ENCODE results near the gene ZSCAN16. TPM values are rescaled to one million over a fixed set of nuclear protein-coding genes. Genes with fewer than 3 reads are reported as not detected.

The ZSCAN16 gene
- total RNA-seq, 2 donors from 2014 or later = 1.3 to 5.9 TPM

DNA sequence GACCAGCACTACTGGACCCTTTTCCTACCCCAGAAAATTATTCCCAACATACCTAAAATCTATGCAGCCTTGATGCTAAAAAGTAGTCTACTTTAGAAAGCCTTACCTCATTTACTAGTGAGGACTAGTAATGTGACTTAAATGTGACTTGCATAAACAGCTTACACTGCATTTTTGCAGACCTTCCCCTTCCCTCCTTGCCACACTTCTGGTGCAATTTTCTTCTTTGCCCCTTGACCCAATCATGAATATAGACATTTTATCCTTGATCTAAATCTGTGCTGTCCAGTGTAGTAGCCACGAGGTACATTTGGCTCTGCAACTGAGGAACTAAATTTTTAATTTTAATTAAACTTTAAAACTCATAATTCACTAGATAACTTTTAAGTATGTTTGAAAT is 10.3 kb downstream of the ZSCAN16 start:
- intact Hi-C loops (cut with DNase I) = loop anchor here (10.0 kb wide), 1 partner anchor 220 kb away; no protein-coding TSS in a partner anchor
- no peak for TF ChIP-seq POLR2A (IDR thresholded peaks at IDR 0.05)
- no peak for TF ChIP-seq CTCF (IDR thresholded peaks at IDR 0.05)
- H3K4me1 ChIP-seq = peaks cover 17% of the 10 kb centered on the region
- H3K9me3 ChIP-seq = no peaks in the 10 kb centered on the region
- H3K36me3 ChIP-seq (replicated peaks in 1 of 2; ENCODE audit: insufficient read depth in 1 of 2, low read depth in 2 of 2) = no peaks in the 10 kb centered on the region
- no peaks in the 10 kb centered on the region for H3K27me3 ChIP-seq
- ATAC-seq = no peak
- DNase-seq = no peak
- H3K4me3 ChIP-seq = no peak overlapping the region
- WGBS, 2 donors = 51 to 52% methylated on average over 1 of the region's 1 CpG
- no peak overlapping the region for H3K27ac ChIP-seq

DNA sequence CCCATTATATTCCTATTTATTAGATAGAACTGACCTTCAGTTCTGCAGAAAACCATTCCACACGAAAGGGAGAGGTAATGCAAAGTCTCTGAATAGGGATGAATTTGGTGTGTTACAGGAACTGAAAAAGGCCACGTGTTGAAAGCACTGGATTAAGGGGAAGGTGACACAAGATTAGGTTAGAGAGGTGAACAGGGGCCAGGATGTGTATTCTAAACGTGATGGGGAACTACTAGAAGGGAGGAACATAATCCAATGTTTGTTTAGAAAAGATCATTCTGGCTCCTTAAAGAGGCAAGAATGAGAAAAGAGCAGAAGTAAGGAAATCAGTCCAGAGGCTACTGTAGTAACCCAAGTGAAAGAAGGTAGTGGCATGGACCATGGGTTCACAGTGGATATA is 11.0 kb downstream of the ZSCAN16 start:
- no peaks in the 10 kb centered on the region for H3K27me3 ChIP-seq
- ATAC-seq (no peak), DNase-seq (no peak)
- H3K27ac ChIP-seq = no peak overlapping the region
- intact Hi-C loops (cut with DNase I) = loop anchor here (10.0 kb wide), 1 partner anchor 219 kb away; no protein-coding TSS in a partner anchor
- no peaks in the 10 kb centered on the region for H3K36me3 ChIP-seq (replicated peaks in 1 of 2; ENCODE audit: insufficient read depth in 1 of 2, low read depth in 2 of 2)
- H3K4me1 ChIP-seq = peaks cover 17% of the 10 kb centered on the region
- 21% methylated on average over 3 of the region's 3 CpGs for WGBS, 2 donors
- no peak overlapping the region for H3K4me3 ChIP-seq
- TF ChIP-seq POLR2A (IDR thresholded peaks at IDR 0.05) (no peak), CTCF (IDR thresholded peaks at IDR 0.05) (no peak)
- H3K9me3 ChIP-seq = no peaks in the 10 kb centered on the region

- TF ChIP-seq CTCF (IDR thresholded peaks at IDR 0.05) = no peak
- peak in 2 of 3 donors; percentile 40 to 46 for TF ChIP-seq POLR2A (IDR thresholded peaks at IDR 0.05)
- Histone ChIP-seq H3K36me3 (replicated peaks in 1 of 2; ENCODE audit: insufficient read depth in 1 of 2, low read depth in 2 of 2) (no peaks in the 10 kb centered on the region), H3K27ac (peak overlapping the region; percentile 55 to 86 (median 78)), H3K27me3 (no peaks in the 10 kb centered on the region), H3K4me1 (peaks cover 17% of the 10 kb centered on the region), H3K9me3 (no peaks in the 10 kb centered on the region), H3K4me3 (peak overlapping the region; percentile 51 to 91)
- WGBS, 2 donors = 0 to 2% methylated on average over 38 to 58 of the region's 58 CpGs
- peak; percentile 88 to 95 (median 92) for DNase-seq
- peak; percentile 88 for ATAC-seq
- intact Hi-C loops (cut with DNase I) = loop anchor here (10.0 kb wide), 1 partner anchor 218 kb away; no protein-coding TSS in a partner anchor
Observed at GRCh38 chr6:28136585-28137504, 12.4 kb downstream of the ZSCAN16 start.

DNA sequence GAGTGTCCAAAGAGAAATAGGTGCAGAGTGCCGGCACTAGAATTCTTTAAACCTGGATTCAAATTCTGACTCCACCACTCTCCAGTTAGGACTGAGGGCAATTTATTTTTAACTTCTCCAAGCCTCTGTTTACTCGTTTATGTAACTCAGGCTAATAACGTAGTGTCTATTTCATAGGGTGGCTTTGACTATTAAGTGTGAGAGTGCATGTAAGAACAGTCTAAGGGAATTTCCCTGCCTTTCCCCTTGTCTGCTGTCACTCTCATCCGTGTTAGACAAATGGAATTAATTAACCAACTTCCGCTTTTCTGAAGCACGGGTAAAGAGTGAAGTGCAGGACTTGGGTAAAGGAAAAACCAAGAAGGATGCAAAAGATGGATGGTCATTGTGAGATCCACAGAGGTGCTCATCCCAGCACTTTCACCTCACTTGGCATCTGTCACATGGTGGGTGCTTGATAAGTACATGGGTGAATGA is 13.1 kb downstream of the ZSCAN16 start:
- Histone ChIP-seq H3K9me3 (no peaks in the 10 kb centered on the region), H3K4me1 (peaks cover 18% of the 10 kb centered on the region), H3K36me3 (replicated peaks in 1 of 2; ENCODE audit: insufficient read depth in 1 of 2, low read depth in 2 of 2) (no peaks in the 10 kb centered on the region), H3K27ac (peak overlapping the region; percentile 55 to 86 (median 78)), H3K27me3 (no peaks in the 10 kb centered on the region), H3K4me3 (peak overlapping the region in 1 of 2 donors; percentile 91)
- DNase-seq = no peak
- no peak for TF ChIP-seq POLR2A (IDR thresholded peaks at IDR 0.05)
- no peak for TF ChIP-seq CTCF (IDR thresholded peaks at IDR 0.05)
- no peak for ATAC-seq
- intact Hi-C loops (cut with DNase I) = loop anchor here (10.0 kb wide), 1 partner anchor 217 kb away; no protein-coding TSS in a partner anchor
- 2 to 4% methylated on average over 6 of the region's 6 CpGs for WGBS, 2 donors
